BJ (cell line): ENCODE results near the gene FKBP1B. TPM values are rescaled to one million over a fixed set of nuclear protein-coding genes. Genes with fewer than 3 reads are reported as not detected.

Source experiments
- CTCF ChIA-PET: fragments of 350-600 bp; formaldehyde crosslinking; extraction: SDS; loops from one replicate; lab custom pipeline; 2021; ENCODE audit warnings: antibody characterized with exemption, inconsistent platforms; lab: Yijun Ruan, JAX
- POLR2A ChIA-PET: fragments of 300-600 bp; sonication (Branson Sonifier 250); formaldehyde crosslinking; extraction: SDS; loops from one replicate; lab custom pipeline; 2021; ENCODE audit warnings: antibody characterized with exemption; lab: Charles Lee
- DNase-seq: peaks from one replicate; pipeline ENCODE4 v3.0.0-alpha.2; 2011; ENCODE audit warnings: low read depth
- H3K27me3 ChIP-seq: 2 replicates; pipeline ENCODE4 v1.6.0; 2011; ENCODE audit warnings: low read length; ENCODE audit not compliant: control insufficient read depth, insufficient read depth
- H3K36me3 ChIP-seq: 2 replicates; pipeline ENCODE4 v1.5.1; 2011; ENCODE audit warnings: low read length; ENCODE audit not compliant: control insufficient read depth, insufficient read depth
- H3K4me3 ChIP-seq: 2 replicates; pipeline ENCODE4 v1.5.1; 2011; ENCODE audit warnings: low read depth, mild to moderate bottlenecking, control low read depth, low read length
- polyA plus RNA-seq: library from polyadenylated mRNA; depleted of rRNA; stranded (reverse); fragments of >200 nt; gene quantifications from 2 replicates; pipeline ENCODE4 v1.2.3, GENCODE V29; 2011
- TF ChIP-seq, protein P1 (sequence below): IDR thresholded peaks from 2 replicates; pipeline ENCODE4 v1.5.1; 2011; ENCODE audit warnings: low read depth, mild to moderate bottlenecking, control low read depth, inconsistent platforms, low read length, moderate library complexity; ENCODE audit not compliant: insufficient read depth

FKBP1B gene
- polyA plus RNA-seq, 1 experiment = 15.9 TPM

DNA sequence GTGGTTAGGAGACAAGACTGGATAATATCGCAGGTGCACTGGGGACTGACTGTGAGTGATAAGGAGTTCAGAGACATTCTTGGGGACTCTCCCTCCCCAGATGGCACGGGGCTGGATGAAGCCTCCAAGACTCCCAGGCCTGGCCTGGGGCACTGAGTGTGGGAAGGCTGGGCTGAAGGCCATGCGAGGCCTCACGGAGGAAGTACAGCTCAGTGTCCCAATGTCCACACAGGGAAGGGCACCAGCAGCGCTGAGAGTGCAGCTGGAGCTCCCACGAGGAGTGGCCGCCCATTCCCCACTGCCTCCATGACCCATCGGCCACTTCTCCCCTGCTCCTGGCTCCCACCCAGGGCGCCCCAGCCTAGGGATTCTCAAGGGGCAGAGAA, 33.2 kb upstream of the FKBP1B start:
- Histone ChIP-seq H3K27me3 (no peaks in the 10 kb centered on the region), H3K4me3 (no peak overlapping the region), H3K36me3 (no peaks in the 10 kb centered on the region)
- CTCF ChIA-PET = no interaction called here
- DNase-seq = no peak
- POLR2A ChIA-PET = no interaction called here
- TF ChIP-seq, protein P1, sequence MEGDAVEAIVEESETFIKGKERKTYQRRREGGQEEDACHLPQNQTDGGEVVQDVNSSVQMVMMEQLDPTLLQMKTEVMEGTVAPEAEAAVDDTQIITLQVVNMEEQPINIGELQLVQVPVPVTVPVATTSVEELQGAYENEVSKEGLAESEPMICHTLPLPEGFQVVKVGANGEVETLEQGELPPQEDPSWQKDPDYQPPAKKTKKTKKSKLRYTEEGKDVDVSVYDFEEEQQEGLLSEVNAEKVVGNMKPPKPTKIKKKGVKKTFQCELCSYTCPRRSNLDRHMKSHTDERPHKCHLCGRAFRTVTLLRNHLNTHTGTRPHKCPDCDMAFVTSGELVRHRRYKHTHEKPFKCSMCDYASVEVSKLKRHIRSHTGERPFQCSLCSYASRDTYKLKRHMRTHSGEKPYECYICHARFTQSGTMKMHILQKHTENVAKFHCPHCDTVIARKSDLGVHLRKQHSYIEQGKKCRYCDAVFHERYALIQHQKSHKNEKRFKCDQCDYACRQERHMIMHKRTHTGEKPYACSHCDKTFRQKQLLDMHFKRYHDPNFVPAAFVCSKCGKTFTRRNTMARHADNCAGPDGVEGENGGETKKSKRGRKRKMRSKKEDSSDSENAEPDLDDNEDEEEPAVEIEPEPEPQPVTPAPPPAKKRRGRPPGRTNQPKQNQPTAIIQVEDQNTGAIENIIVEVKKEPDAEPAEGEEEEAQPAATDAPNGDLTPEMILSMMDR = no peak

DNA sequence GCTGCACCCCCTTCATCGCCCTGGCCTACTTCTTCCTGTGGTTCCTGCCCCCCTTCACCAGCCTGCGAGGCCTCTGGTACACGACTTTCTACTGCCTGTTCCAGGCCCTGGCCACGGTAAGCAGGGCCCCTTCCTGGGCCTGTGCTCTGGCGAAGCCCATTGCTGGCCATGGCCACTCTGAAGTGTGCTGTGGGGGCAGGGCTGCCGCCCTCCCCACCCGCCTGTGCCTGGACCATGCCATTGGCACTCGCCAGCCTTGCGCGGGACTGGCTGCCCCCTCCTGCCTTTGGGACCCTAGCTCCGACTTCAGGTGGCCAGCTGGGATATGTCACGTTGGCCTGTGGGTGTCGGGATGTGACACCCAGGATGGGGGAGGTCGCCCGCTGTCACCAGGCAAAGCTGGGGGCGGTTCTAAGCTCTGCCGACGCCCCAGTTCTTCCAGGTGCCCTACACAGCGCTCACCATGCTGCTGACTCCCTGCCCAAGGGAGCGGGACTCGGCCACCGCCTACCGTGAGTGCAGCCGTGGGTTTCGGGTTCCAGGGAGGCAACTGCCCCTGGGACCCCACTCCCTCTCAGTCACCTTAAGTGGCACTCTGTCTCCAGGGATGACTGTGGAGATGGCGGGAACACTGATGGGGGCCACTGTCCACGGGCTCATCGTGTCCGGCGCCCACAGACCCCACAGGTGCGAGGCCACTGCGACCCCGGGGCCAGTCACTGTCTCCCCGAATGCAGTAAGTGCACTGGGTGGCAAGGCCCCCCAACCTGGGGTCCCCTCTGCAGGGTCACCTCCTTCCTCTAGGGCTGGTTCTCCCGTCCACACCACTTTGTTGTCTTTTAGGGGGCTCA, 32.5 kb upstream of the FKBP1B start:
- TF ChIP-seq, protein P1 = no peak
- POLR2A ChIA-PET = no interaction called here
- Histone ChIP-seq H3K4me3 (no peak overlapping the region), H3K27me3 (no peaks in the 10 kb centered on the region), H3K36me3 (no peaks in the 10 kb centered on the region)
- CTCF ChIA-PET = no interaction called here
- DNase-seq = no peak

DNA sequence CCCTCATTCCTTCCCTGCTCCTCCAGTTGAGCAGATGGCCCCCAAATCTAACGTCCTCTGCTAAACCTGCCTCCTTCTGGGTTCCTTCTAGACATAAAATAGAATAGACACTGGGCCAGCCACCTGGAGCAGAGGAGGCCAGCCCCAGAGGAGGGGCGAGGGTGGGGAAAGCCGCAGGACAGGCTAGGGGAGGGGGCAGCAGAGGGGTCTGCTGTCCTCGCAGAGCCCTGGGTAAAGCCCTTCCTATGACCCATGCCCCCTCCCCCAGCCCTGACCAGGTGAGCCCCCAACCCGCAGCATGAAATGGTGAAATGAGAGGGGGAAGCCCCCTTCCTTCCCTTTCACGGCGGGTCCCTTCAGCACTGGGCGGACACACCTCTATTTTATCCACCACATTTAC, 31.8 kb upstream of the FKBP1B start:
- POLR2A ChIA-PET = no interaction called here
- TF ChIP-seq, protein P1 = no peak
- CTCF ChIA-PET = no interaction called here
- no peak overlapping the region for H3K4me3 ChIP-seq
- no peaks in the 10 kb centered on the region for H3K27me3 ChIP-seq
- H3K36me3 ChIP-seq = no peaks in the 10 kb centered on the region
- DNase-seq = no peak

DNA sequence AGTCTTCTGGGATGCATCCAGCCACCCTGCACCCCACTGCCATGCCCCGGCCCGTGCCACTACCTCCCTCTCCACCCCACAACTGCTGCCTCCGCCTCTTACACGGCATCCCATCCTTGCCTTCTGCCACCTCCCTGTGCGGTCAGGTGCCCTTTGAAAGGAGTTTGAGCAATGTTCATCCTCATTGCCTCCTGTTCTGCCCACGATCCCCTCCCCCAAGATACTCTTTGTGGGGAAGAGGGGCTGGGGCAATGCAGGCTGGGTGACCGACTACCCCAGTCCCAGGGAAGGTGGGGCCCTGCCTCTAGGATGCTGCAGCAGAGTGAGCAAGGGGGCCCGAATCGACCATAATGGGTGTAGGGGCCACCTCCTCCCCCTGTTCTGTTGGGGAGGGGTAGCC, 31.3 kb upstream of the FKBP1B start:
- no peak for DNase-seq
- POLR2A ChIA-PET = no interaction called here
- TF ChIP-seq, protein P1 = no peak
- CTCF ChIA-PET = no interaction called here
- Histone ChIP-seq H3K4me3 (no peak overlapping the region), H3K36me3 (0 out of 2 replicates have a peak, but pooled peaks cover 1% of the 10 kb centered on the region), H3K27me3 (no peaks in the 10 kb centered on the region)

DNA sequence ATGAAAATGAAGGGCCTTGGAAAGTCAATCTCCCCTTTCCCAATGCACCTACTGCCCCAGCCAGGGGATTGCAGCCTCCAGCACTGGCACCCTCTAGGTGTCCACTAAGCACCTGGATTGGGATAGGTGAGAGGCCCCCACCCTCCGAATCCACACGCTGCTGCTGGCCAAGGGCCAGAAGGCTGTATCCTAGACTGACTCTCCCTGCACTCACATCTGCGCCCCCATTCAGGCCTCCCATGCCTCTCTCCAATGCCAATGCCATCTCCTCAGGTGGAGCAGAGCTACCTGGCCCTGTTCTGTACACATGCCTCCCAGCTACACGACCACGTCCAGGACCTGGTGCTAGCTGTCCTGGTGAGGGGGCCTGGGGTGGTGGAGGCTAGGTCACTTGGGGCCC, 29.8 kb upstream of the FKBP1B start:
- CTCF ChIA-PET = no interaction called here
- Histone ChIP-seq H3K27me3 (no peaks in the 10 kb centered on the region), H3K36me3 (peaks cover 3% of the 10 kb centered on the region; the same call in 1 of the 2 replicates), H3K4me3 (no peak overlapping the region)
- TF ChIP-seq, protein P1 = no peak
- POLR2A ChIA-PET = no interaction called here
- no peak for DNase-seq
